A673 (cell line): ENCODE measurements around the gene TNS1.

Source experiments
- EZH2 ChIP-seq: fragments of 200-600 bp; sonication (generic); IDR thresholded peaks from 2 replicates; pipeline ENCODE4 v1.6.1; 2017; ENCODE audit warnings: borderline replicate concordance, low read depth, mild to moderate bottlenecking, mixed read lengths, antibody characterized with exemption, low read length; ENCODE audit not compliant: poor library complexity, severe bottlenecking
- TF ChIP-seq, protein P1 (sequence below): fragments of 300-800, 200-600 bp; sonication (generic); conservative IDR thresholded peaks from 2 replicates; pipeline ENCODE4 v1.5.1; 2017; ENCODE audit warnings: low read depth, mild to moderate bottlenecking, antibody characterized with exemption, low read length, moderate library complexity, mixed read lengths

DNA sequence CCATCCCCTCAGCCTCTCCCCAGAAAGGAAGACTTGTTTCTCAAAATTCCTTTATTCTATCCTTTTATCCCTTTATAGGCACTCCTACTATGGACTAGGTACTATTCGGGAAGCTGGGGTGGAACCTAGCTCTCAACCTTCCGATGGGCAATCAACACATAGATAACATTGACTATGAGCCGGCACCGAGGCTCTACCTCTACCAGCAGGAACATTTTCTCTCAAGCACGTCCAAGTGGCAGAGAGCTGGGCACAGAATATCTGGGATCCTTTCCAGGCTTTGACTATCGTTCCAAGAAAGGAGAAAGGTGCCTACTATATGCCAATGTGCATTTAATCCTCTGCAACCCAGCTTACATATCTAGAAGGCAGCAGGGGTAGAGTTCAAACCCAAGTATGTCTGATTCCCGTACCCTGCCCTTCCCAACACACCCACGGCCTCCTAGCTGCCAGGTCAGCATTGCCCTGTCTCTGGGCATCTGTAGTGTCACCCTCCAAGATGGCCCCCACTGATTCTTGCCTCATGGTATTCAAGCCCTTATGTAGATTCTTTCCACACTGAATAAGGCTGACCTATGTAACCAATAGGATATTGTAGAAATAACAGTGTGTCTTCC, 28.3 kb downstream of the TNS1 start:
- no peak for TF ChIP-seq EZH2
- TF ChIP-seq, protein P1, sequence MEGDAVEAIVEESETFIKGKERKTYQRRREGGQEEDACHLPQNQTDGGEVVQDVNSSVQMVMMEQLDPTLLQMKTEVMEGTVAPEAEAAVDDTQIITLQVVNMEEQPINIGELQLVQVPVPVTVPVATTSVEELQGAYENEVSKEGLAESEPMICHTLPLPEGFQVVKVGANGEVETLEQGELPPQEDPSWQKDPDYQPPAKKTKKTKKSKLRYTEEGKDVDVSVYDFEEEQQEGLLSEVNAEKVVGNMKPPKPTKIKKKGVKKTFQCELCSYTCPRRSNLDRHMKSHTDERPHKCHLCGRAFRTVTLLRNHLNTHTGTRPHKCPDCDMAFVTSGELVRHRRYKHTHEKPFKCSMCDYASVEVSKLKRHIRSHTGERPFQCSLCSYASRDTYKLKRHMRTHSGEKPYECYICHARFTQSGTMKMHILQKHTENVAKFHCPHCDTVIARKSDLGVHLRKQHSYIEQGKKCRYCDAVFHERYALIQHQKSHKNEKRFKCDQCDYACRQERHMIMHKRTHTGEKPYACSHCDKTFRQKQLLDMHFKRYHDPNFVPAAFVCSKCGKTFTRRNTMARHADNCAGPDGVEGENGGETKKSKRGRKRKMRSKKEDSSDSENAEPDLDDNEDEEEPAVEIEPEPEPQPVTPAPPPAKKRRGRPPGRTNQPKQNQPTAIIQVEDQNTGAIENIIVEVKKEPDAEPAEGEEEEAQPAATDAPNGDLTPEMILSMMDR, result no peak
